H9 (cell line): ENCODE measurements around the gene TMC1. TPM values are rescaled to one million over a fixed set of nuclear protein-coding genes. Genes with fewer than 3 reads are reported as not detected.

ENCODE experiments used
- DNase-seq: peaks from one replicate; pipeline ENCODE4 v3.0.0-alpha.2; 2017
- H2AFZ ChIP-seq: one replicate; pipeline ENCODE4 v1.6.1; 2013; ENCODE audit warnings: mild to moderate bottlenecking, low read length, control low read depth, moderate library complexity
- H2AK5ac ChIP-seq: 2 replicates; pipeline ENCODE4 v1.6.1; 2013; ENCODE audit warnings: low read length, control low read depth, mixed read lengths; ENCODE audit not compliant: insufficient read length
- H2BK120ac ChIP-seq: one replicate; pipeline ENCODE4 v1.6.1; 2013; ENCODE audit warnings: low read depth, mild to moderate bottlenecking, low read length, control low read depth, inconsistent platforms; ENCODE audit not compliant: poor library complexity, severe bottlenecking
- H2BK12ac ChIP-seq: 2 replicates; pipeline ENCODE4 v1.6.1; 2013; ENCODE audit warnings: low read length, control low read depth, mixed read lengths, low read depth; ENCODE audit not compliant: insufficient read length
- H2BK15ac ChIP-seq: 2 replicates; pipeline ENCODE4 v1.6.1; 2013; ENCODE audit warnings: low read depth, low read length, control low read depth
- H2BK20ac ChIP-seq: one replicate; pipeline ENCODE4 v1.6.1; 2013; ENCODE audit warnings: low read depth, mild to moderate bottlenecking, low read length, control low read depth, inconsistent platforms; ENCODE audit not compliant: poor library complexity, severe bottlenecking
- H2BK5ac ChIP-seq: 2 replicates; pipeline ENCODE4 v1.6.1; 2013; ENCODE audit warnings: low read length, control low read depth, mixed read lengths; ENCODE audit not compliant: insufficient read length
- H3K14ac ChIP-seq: 2 replicates; pipeline ENCODE4 v1.6.1; 2013; ENCODE audit warnings: low read length, control low read depth; ENCODE audit not compliant: insufficient read depth
- H3K18ac ChIP-seq: 2 replicates; pipeline ENCODE4 v1.6.1; 2013; ENCODE audit warnings: low read depth, mild to moderate bottlenecking, mixed read lengths, low read length, control low read depth; ENCODE audit not compliant: insufficient read length
- H3K23ac ChIP-seq: 2 replicates; pipeline ENCODE4 v1.6.1; 2013; ENCODE audit warnings: low read length, control low read depth, mixed read lengths, low read depth; ENCODE audit not compliant: insufficient read length
- H3K23me2 ChIP-seq: 2 replicates; pipeline ENCODE4 v1.6.1; 2013; ENCODE audit warnings: low read depth, mild to moderate bottlenecking, mixed read lengths, low read length, control low read depth; ENCODE audit not compliant: insufficient read length, poor library complexity, severe bottlenecking
- H3K27ac ChIP-seq: 2 replicates; pipeline ENCODE4 v1.5.1; 2013; ENCODE audit warnings: low read length, control low read depth, mixed read lengths, low read depth; ENCODE audit not compliant: insufficient read length
- H3K27me3 ChIP-seq: 2 replicates; pipeline ENCODE4 v1.6.1; 2013; ENCODE audit warnings: low read length, control low read depth, inconsistent platforms; ENCODE audit not compliant: insufficient read depth
- H3K4ac ChIP-seq: 2 replicates; pipeline ENCODE4 v1.6.1; 2013; ENCODE audit warnings: low read depth, mild to moderate bottlenecking, control low read depth, inconsistent platforms, low read length, moderate library complexity
- H3K4me1 ChIP-seq: 2 replicates; pipeline ENCODE4 v1.6.1; 2013; ENCODE audit warnings: low read length, control low read depth, inconsistent platforms; ENCODE audit not compliant: insufficient read depth
- H3K4me2 ChIP-seq: 2 replicates; pipeline ENCODE4 v1.6.1; 2013; ENCODE audit warnings: low read length, control low read depth, mixed read lengths; ENCODE audit not compliant: insufficient read length, insufficient read depth
- H3K56ac ChIP-seq: 2 replicates; pipeline ENCODE4 v1.6.1; 2013; ENCODE audit warnings: low read depth, mild to moderate bottlenecking, mixed read lengths, low read length, control low read depth; ENCODE audit not compliant: insufficient read length
- H3K79me1 ChIP-seq: 2 replicates; pipeline ENCODE4 v1.6.1; 2013; ENCODE audit warnings: low read depth, mild to moderate bottlenecking, moderate library complexity, low read length, control low read depth, inconsistent platforms; ENCODE audit not compliant: insufficient read depth, poor library complexity, severe bottlenecking
- H3K79me2 ChIP-seq: 2 replicates; pipeline ENCODE4 v1.6.1; 2013; ENCODE audit warnings: low read length, control low read depth, inconsistent platforms; ENCODE audit not compliant: insufficient read depth
- H3K9ac ChIP-seq: 2 replicates; pipeline ENCODE4 v1.6.1; 2013; ENCODE audit warnings: low read length, control low read depth, mixed read lengths; ENCODE audit not compliant: insufficient read length; ENCODE audit errors: extremely low read depth
- H3K9me3 ChIP-seq: one replicate; pipeline ENCODE4 v1.6.1; 2013; ENCODE audit warnings: low read depth, low read length, inconsistent platforms; ENCODE audit not compliant: control insufficient read depth
- H3T11ph ChIP-seq: one replicate; pipeline ENCODE4 v1.6.1; 2013; ENCODE audit warnings: mild to moderate bottlenecking, low read length, control low read depth, inconsistent platforms
- H4K20me1 ChIP-seq: one replicate; pipeline ENCODE4 v1.6.1; 2013; ENCODE audit not compliant: control insufficient read depth, insufficient read length, insufficient read depth
- H4K5ac ChIP-seq: 2 replicates; pipeline ENCODE4 v1.6.1; 2013; ENCODE audit warnings: low read depth, mild to moderate bottlenecking, mixed read lengths, low read length, control low read depth; ENCODE audit not compliant: insufficient read length
- H4K8ac ChIP-seq: replicated peaks from 2 replicates; pipeline ENCODE4 v1.6.1; 2013; ENCODE audit warnings: low read length, control low read depth, mixed read lengths, low read depth; ENCODE audit not compliant: insufficient read length
- H4K91ac ChIP-seq: 2 replicates; pipeline ENCODE4 v1.6.1; 2013; ENCODE audit warnings: low read depth, mild to moderate bottlenecking, moderate library complexity, mixed read lengths, low read length, control low read depth; ENCODE audit not compliant: insufficient read length
- H3K27ac Mint-ChIP-seq, 3 experiments: 2 replicates in 2 of 3; 3 replicates in 1 of 3; pipeline ENCODE4 v1.8.0; 2020 to 2021; ENCODE audit warnings: mixed read lengths in 3 of 3, mild to moderate bottlenecking in 1 of 3, moderate library complexity in 1 of 3
- H3K27me3 Mint-ChIP-seq: 2 replicates; pipeline ENCODE4 v1.8.0; 2021; ENCODE audit warnings: low read depth, mild to moderate bottlenecking, moderate library complexity, mixed read lengths
- H3K36me3 Mint-ChIP-seq, 3 experiments: 2 replicates in 2 of 3; 3 replicates in 1 of 3; pipeline ENCODE4 v1.8.0; 2020 to 2021; ENCODE audit warnings: low read depth in 3 of 3, mixed read lengths in 3 of 3; ENCODE audit not compliant: insufficient read depth in 1 of 3
- H3K4me1 Mint-ChIP-seq, 2 experiments: 2 replicates each; pipeline ENCODE4 v1.8.0; 2020; ENCODE audit warnings: mixed read lengths in 2 of 2
- H3K4me3 Mint-ChIP-seq, 2 experiments: 2 replicates in 1 of 2; 3 replicates in 1 of 2; pipeline ENCODE4 v1.8.0; 2020 to 2021; ENCODE audit warnings: mild to moderate bottlenecking in 2 of 2, mixed read lengths in 2 of 2, moderate library complexity in 1 of 2
- H3K9me3 Mint-ChIP-seq, 2 experiments: 2 replicates in 1 of 2; 3 replicates in 1 of 2; pipeline ENCODE4 v1.8.0; 2020; ENCODE audit warnings: mild to moderate bottlenecking in 2 of 2, mixed read lengths in 2 of 2, moderate library complexity in 1 of 2
- CTCF ChIP-seq: fragments of 200-600 bp; sonication (generic); conservative IDR thresholded peaks from 3 replicates; pipeline ENCODE4 v1.8.0; 2021; ENCODE audit warnings: antibody characterized with exemption, mild to moderate bottlenecking
- total RNA-seq: library from RNA; stranded (reverse); gene quantifications from 2 replicates; pipeline ENCODE4 v1.2.1, GENCODE V29; 2021

TMC1 gene
- total RNA-seq, 1 experiment from 2014 or later: 2.4 TPM

GRCh38 chr9:72583370-72583769 is 62.0 kb downstream of the TMC1 start:
- H3K36me3 Mint-ChIP-seq: no peaks in the 10 kb centered on the region
- Histone ChIP-seq H2BK20ac (no peak overlapping the region), H3K18ac (no peak overlapping the region), H4K8ac (no peak overlapping the region), H3K56ac (no peak overlapping the region), H2BK12ac (no peak overlapping the region), H2BK120ac (no peak overlapping the region), H2AK5ac (no peak overlapping the region), H3K27ac (no peak overlapping the region), H3K27me3 (no peaks in the 10 kb centered on the region), H3K9me3 (no peaks in the 10 kb centered on the region), H3K23me2 (no peaks in the 10 kb centered on the region), H3K14ac (no peak overlapping the region), H2BK15ac (no peak overlapping the region), H3K79me2 (no peaks in the 10 kb centered on the region), H2BK5ac (no peak overlapping the region), H3K9ac (no peak overlapping the region), H3T11ph (no peak overlapping the region), H2AFZ (no peak overlapping the region), H3K4me2 (no peak overlapping the region), H3K4me1 (no peaks in the 10 kb centered on the region), H4K5ac (no peak overlapping the region), H3K23ac (no peak overlapping the region), H3K4ac (no peak overlapping the region), H3K79me1 (no peaks in the 10 kb centered on the region), H4K20me1 (no peaks in the 10 kb centered on the region), H4K91ac (no peak overlapping the region)
- no peak overlapping the region for H3K4me3 Mint-ChIP-seq
- DNase-seq: no peak
- H3K27me3 Mint-ChIP-seq: no peaks in the 10 kb centered on the region
- H3K4me1 Mint-ChIP-seq: peaks cover 3 to 4% of the 10 kb centered on the region in 2 experiments; a peak in 1 of 4 replicates
- H3K9me3 Mint-ChIP-seq: no peaks in the 10 kb centered on the region
- H3K27ac Mint-ChIP-seq: no peak overlapping the region
- no peak for TF ChIP-seq CTCF
